NCI-H748 treated with DMSO at 0.1 percent for 48 hours (cell line): ENCODE data around the gene LITAF.
A peak's percentile ranks its signal among the peaks of the same experiment; 100 is the strongest.

Source experiments
- DNase-seq: peaks from one replicate; lab custom pipeline; 2025; lab: John Stamatoyannopoulos, UW

Gene LITAF

GRCh38 chr16:11586856-11587642, at the start of gene LITAF:
TSS of gene LITAF (minus strand) at chr16:11586919. CDS start at chr16:11556730, 30,189 bp downstream.
- no peak for DNase-seq

GRCh38 chr16:11636172-11636721, 49.5 kb upstream of the LITAF start:
- DNase-seq: peak; percentile 89

- DNase-seq: no peak
These were observed 49.0 kb upstream of the LITAF start for GRCh38 chr16:11635679-11636171.

- DNase-seq: no peak
These were observed 48.5 kb upstream of the LITAF start for GRCh38 chr16:11635113-11635652.

- DNase-seq: no peak
These were observed 47.6 kb upstream of the LITAF start for GRCh38 chr16:11634312-11634711.

GRCh38 chr16:11633113-11633512, 46.4 kb upstream of the LITAF start:
- no peak for DNase-seq

GRCh38 chr16:11632455-11632939, 45.8 kb upstream of the LITAF start:
- no peak for DNase-seq

- DNase-seq: no peak
These were observed 44.5 kb upstream of the LITAF start for GRCh38 chr16:11631214-11631613.

GRCh38 chr16:11630768-11631056, 44.0 kb upstream of the LITAF start:
- no peak for DNase-seq

- DNase-seq: no peak
These were observed 43.5 kb upstream of the LITAF start for GRCh38 chr16:11630046-11630767.

GRCh38 chr16:11629071-11630030, 42.6 kb upstream of the LITAF start:
- DNase-seq: no peak

GRCh38 chr16:11627822-11628457, 41.2 kb upstream of the LITAF start:
- no peak for DNase-seq

GRCh38 chr16:11627292-11627663, 40.6 kb upstream of the LITAF start:
- DNase-seq: no peak

GRCh38 chr16:11626657-11627291, 40.1 kb upstream of the LITAF start:
- no peak for DNase-seq

GRCh38 chr16:11625769-11626168, 39.0 kb upstream of the LITAF start:
- DNase-seq: no peak

- no peak for DNase-seq
These were observed 38.2 kb upstream of the LITAF start for GRCh38 chr16:11624636-11625607.

GRCh38 chr16:11624205-11624604, 37.5 kb upstream of the LITAF start:
- no peak for DNase-seq

- no peak for DNase-seq
These were observed 35.4 kb upstream of the LITAF start for GRCh38 chr16:11621920-11622651.

- DNase-seq: no peak
These were observed 34.8 kb upstream of the LITAF start for GRCh38 chr16:11621539-11621919.
